ENCODE measurements around the gene DIS3L.

DNA sequence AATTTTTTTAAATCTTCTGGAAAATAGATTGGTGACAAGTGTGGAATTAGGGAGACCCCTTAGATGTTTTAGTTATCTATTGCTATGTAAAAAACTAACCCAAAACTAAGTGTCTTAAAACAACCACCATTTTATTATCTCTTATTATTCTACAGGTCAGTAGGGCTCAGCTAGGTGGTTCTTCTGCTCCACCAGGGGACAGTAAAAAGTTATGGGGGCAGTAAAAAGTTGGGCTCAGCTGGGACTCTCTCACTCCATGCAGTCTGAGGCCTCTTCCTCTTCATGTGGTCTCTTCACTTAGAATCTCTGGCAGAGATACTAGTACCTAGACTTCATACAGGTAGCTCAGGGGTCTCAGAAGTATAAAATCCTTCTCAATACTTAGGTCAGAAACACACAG, 18.0 kb upstream of the DIS3L start:
- TF ChIP-seq NFIC (IDR thresholded peaks at IDR 0.05) (no peak), CREB1 (IDR thresholded peaks at IDR 0.05; ENCODE audit: low read depth) (no peak), TAF1 (IDR thresholded peaks at IDR 0.05; ENCODE audit: low read depth) (no peak), RAD21 (IDR thresholded peaks at IDR 0.05; ENCODE audit: low read depth) (no peak), FOXM1 (IDR thresholded peaks at IDR 0.05; ENCODE audit: borderline replicate concordance, low read depth) (no peak), CEBPB (IDR thresholded peaks at IDR 0.05) (no peak), EP300 (IDR thresholded peaks at IDR 0.05; ENCODE audit: borderline replicate concordance) (no peak)
- TF ChIP-seq, protein P1, sequence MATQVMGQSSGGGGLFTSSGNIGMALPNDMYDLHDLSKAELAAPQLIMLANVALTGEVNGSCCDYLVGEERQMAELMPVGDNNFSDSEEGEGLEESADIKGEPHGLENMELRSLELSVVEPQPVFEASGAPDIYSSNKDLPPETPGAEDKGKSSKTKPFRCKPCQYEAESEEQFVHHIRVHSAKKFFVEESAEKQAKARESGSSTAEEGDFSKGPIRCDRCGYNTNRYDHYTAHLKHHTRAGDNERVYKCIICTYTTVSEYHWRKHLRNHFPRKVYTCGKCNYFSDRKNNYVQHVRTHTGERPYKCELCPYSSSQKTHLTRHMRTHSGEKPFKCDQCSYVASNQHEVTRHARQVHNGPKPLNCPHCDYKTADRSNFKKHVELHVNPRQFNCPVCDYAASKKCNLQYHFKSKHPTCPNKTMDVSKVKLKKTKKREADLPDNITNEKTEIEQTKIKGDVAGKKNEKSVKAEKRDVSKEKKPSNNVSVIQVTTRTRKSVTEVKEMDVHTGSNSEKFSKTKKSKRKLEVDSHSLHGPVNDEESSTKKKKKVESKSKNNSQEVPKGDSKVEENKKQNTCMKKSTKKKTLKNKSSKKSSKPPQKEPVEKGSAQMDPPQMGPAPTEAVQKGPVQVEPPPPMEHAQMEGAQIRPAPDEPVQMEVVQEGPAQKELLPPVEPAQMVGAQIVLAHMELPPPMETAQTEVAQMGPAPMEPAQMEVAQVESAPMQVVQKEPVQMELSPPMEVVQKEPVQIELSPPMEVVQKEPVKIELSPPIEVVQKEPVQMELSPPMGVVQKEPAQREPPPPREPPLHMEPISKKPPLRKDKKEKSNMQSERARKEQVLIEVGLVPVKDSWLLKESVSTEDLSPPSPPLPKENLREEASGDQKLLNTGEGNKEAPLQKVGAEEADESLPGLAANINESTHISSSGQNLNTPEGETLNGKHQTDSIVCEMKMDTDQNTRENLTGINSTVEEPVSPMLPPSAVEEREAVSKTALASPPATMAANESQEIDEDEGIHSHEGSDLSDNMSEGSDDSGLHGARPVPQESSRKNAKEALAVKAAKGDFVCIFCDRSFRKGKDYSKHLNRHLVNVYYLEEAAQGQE (IDR thresholded peaks at IDR 0.05; ENCODE audit: low read depth) = no peak
- TF ChIP-seq, protein P2, sequence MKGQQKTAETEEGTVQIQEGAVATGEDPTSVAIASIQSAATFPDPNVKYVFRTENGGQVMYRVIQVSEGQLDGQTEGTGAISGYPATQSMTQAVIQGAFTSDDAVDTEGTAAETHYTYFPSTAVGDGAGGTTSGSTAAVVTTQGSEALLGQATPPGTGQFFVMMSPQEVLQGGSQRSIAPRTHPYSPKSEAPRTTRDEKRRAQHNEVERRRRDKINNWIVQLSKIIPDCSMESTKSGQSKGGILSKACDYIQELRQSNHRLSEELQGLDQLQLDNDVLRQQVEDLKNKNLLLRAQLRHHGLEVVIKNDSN (IDR thresholded peaks at IDR 0.05) = no peak
